Caco-2 (cell line): Measurements from ENCODE around the gene NFKBIE. TPM values are rescaled to one million over a fixed set of nuclear protein-coding genes. Genes with fewer than 3 reads are reported as not detected.

Experiments used
- BruUV-seq: library from RNA; stranded (reverse); fragments of 400-500 nt; replicated peaks from 2 replicates; lab custom pipeline; 2021; lab: Mats Ljungman, UMichigan
- CTCF ChIA-PET: fragments of 300-600 bp; sonication (Branson Sonifier 250); formaldehyde crosslinking; loops from one replicate; lab custom pipeline; 2022; ENCODE audit warnings: antibody characterized with exemption; lab: Charles Lee
- POLR2A ChIA-PET: fragments of 300-600 bp; sonication (Branson Sonifier 250); formaldehyde crosslinking; loops from one replicate; lab custom pipeline; 2022; ENCODE audit warnings: antibody characterized with exemption; lab: Charles Lee
- DNase-seq, 2 experiments: peaks; one replicate each; pipeline versions ENCODE4 v3.0.0 to v3.0.0-alpha.2; 2020 to 2022
- H3K27me3 ChIP-seq: replicated peaks from 2 replicates; pipeline ENCODE4 v1.6.0; 2011; ENCODE audit warnings: low read length; ENCODE audit not compliant: control insufficient read depth, insufficient read depth
- H3K36me3 ChIP-seq: 2 replicates; pipeline ENCODE4 v1.5.1; 2011; ENCODE audit warnings: low read length; ENCODE audit not compliant: control insufficient read depth, insufficient read depth
- H3K4me1 ChIP-seq: fragments of 250-450 bp; sonication (Bioruptor Pico); 2 replicates; pipeline ENCODE4 v1.5.1; 2020; ENCODE audit warnings: mild to moderate bottlenecking
- H3K4me3 ChIP-seq: 2 replicates; pipeline ENCODE4 v1.5.1; 2011; ENCODE audit warnings: low read depth, mild to moderate bottlenecking, control low read depth, low read length
- H3K9me3 ChIP-seq: fragments of 250-450 bp; sonication (Bioruptor Pico); 2 replicates; pipeline ENCODE4 v1.5.1; 2020; ENCODE audit warnings: mild to moderate bottlenecking, moderate library complexity
- H3K27ac Mint-ChIP-seq: one replicate; pipeline ENCODE4 v1.8.0; 2022; ENCODE audit warnings: mixed read lengths; ENCODE audit not compliant: unreplicated experiment
- H3K27me3 Mint-ChIP-seq: one replicate; pipeline ENCODE4 v1.8.0; 2022; ENCODE audit warnings: mixed read lengths; ENCODE audit not compliant: insufficient read depth, unreplicated experiment
- H3K36me3 Mint-ChIP-seq: one replicate; pipeline ENCODE4 v1.8.0; 2022; ENCODE audit warnings: mild to moderate bottlenecking, mixed read lengths; ENCODE audit not compliant: insufficient read depth, unreplicated experiment
- H3K4me1 Mint-ChIP-seq: one replicate; pipeline ENCODE4 v1.8.0; 2022; ENCODE audit warnings: low read depth, mixed read lengths; ENCODE audit not compliant: unreplicated experiment
- H3K4me3 Mint-ChIP-seq: one replicate; pipeline ENCODE4 v1.8.0; 2022; ENCODE audit warnings: mild to moderate bottlenecking, moderate library complexity, mixed read lengths; ENCODE audit not compliant: unreplicated experiment
- H3K9me3 Mint-ChIP-seq: one replicate; pipeline ENCODE4 v1.8.0; 2022; ENCODE audit warnings: mixed read lengths; ENCODE audit not compliant: unreplicated experiment
- CTCF ChIP-seq, 2 experiments: fragments of 200-600 bp in 1 of 2; IDR thresholded peaks; 1 replicate in 1 of 2; 2 replicates in 1 of 2; pipeline versions ENCODE4 v1.5.1 to v1.8.0; 2011 to 2022; ENCODE audit warnings: antibody characterized with exemption in 1 of 2, control low read depth in 1 of 2, inconsistent platforms in 1 of 2, low read depth in 1 of 2, low read length in 1 of 2, mild to moderate bottlenecking in 1 of 2, moderate library complexity in 1 of 2; ENCODE audit not compliant: insufficient read depth in 1 of 2, severe bottlenecking in 1 of 2, unreplicated experiment in 1 of 2
- intact Hi-C: fragments of 100-400 bp; cut with micrococcal nuclease; formaldehyde crosslinking; loops from one replicate; pipeline ENCODE4 v1.10.0; 2022; ENCODE audit not compliant: unreplicated experiment
- total RNA-seq: library from RNA; stranded (reverse); gene quantifications from 2 replicates; pipeline ENCODE4 v1.2.3, GENCODE V29; 2022

The NFKBIE gene
- total RNA-seq, 1 experiment from 2014 or later = 8.4 TPM

DNA sequence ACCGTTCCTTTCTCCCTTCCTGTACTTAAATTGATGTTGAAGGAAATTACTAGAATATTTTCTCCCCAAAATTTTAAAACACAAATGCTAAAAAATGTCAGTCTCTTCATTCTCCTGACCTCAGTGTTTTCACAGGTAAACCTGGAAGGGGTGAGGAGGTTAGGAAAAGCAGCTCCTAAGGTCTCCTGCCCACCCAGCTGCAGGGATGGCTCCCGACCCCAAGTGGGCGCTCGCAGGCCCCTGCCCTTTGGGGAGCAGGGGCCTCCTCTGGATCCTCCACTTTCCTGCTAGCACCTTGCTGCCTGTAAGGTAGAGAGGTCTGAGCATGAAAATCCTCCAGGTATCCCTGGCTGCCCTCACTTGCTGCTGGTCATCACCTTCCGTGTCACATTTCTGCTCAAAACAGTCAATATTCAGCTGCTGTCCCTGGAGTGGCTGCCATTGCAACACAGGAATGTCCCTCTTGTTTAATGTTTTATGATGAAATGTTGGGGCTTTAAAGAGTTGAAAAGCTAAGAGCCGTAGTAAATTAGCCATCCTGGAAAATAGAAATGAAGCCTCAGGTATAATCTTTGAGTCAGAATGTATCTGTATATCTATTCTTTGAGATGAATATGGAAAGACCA, 29.3 kb downstream of the NFKBIE start:
- POLR2A ChIA-PET = interaction anchor here (0.6 kb wide), 1 partner anchor 11 kb away, joined by 3 read pairs; the partner anchor contains the start of gene HSP90AB1
- intact Hi-C loops = no loop called here

GRCh38 chr6:44235269-44235668, 30.1 kb downstream of the NFKBIE start:
- no peak for DNase-seq
- Mint-ChIP-seq H3K4me1 (peaks cover 17% of the 10 kb centered on the region), H3K4me3 (no peak overlapping the region), H3K27ac (no peak overlapping the region), H3K9me3 (no peaks in the 10 kb centered on the region), H3K27me3 (no peaks in the 10 kb centered on the region), H3K36me3 (peaks cover 18% of the 10 kb centered on the region)
- CTCF ChIA-PET = interaction anchor here (1.0 to 3.5 kb wide), 7 partner anchors 11 to 139 kb away, joined by 3 to 25 read pairs (median 6); partner anchors contain the start of gene SLC29A1
- no peaks in the 10 kb centered on the region for H3K9me3 ChIP-seq
- H3K4me3 ChIP-seq = no peak overlapping the region
- TF ChIP-seq CTCF (IDR thresholded peaks at IDR 0.05; ENCODE audit: insufficient read depth in 1 of 2, low read depth in 1 of 2, low read length in 1 of 2, severe bottlenecking in 1 of 2, unreplicated experiment in 1 of 2) = no peak
- intact Hi-C loops = no loop called here
- BruUV-seq = no TSS peak
- H3K4me1 ChIP-seq = peaks cover 19% of the 10 kb centered on the region
- no peaks in the 10 kb centered on the region for H3K27me3 ChIP-seq
- POLR2A ChIA-PET = interaction anchor here (0.6 kb wide), 2 partner anchors 11 kb away, joined by 3 read pairs; partner anchors contain the start of gene HSP90AB1
- H3K36me3 ChIP-seq = no peaks in the 10 kb centered on the region

More for the DNA sequence above, 29.3 kb downstream of the NFKBIE start:
- Mint-ChIP-seq H3K27me3 (no peaks in the 10 kb centered on the region), H3K4me1 (peaks cover 17% of the 10 kb centered on the region), H3K36me3 (peaks cover 17% of the 10 kb centered on the region), H3K9me3 (no peaks in the 10 kb centered on the region), H3K27ac (no peak overlapping the region), H3K4me3 (no peak overlapping the region)
- Histone ChIP-seq H3K9me3 (no peaks in the 10 kb centered on the region), H3K36me3 (no peaks in the 10 kb centered on the region), H3K4me1 (peaks cover 19% of the 10 kb centered on the region), H3K4me3 (no peak overlapping the region), H3K27me3 (no peaks in the 10 kb centered on the region)
- CTCF ChIA-PET = interaction anchor here (0.7 to 3.5 kb wide), 3 partner anchors 12 to 338 kb away, joined by 5 to 25 read pairs (median 8); partner anchors contain the start of gene SLC29A1
- TF ChIP-seq CTCF (IDR thresholded peaks at IDR 0.05; ENCODE audit: insufficient read depth in 1 of 2, low read depth in 1 of 2, low read length in 1 of 2, severe bottlenecking in 1 of 2, unreplicated experiment in 1 of 2) = no peak
- BruUV-seq = no TSS peak
- DNase-seq = no peak

DNA sequence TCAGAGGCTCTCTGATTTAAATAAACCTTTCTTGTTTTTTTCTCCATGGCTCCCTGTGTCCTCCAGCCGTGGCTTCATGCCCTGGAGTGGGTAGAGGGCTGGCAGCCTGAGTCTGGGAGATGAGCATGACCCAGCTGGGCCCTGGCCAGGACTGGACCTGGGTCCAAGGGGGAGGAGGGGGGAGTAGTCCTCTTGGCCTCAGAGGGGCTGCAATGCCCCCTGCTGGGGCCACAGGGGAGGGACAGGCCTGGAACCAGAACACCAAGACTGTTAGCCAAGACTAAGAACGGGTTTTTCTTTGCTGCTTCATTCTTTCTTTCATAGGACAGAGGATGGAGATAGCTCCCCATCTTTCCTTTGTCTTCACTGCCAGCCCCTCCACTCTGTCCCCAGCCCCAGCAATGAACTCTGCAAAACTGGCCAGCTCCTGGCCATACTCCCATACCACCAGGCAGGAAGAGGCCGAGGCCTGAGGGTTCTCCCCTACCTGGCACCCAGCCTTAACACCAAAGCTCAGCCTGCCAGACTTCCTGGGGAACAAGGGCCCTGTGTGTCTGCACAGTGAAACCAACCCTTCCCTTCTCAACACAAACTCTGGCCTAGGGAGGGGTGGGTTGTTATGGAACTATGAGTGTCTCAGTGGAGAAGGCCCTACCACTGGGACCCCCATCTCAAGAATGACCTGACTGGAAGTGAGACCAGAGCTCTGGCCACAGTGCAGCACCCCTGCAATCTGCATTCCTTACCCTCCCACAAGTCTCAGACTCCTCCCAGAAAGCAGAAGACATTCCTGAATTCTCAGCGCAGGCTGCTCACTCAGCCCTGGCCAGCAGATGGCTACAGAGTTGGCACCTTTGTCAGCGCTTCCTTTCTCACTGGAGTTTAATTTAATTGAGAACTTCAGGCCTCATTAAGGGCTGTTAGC, 31.0 kb downstream of the NFKBIE start:
- TF ChIP-seq CTCF (IDR thresholded peaks at IDR 0.05; ENCODE audit: insufficient read depth in 1 of 2, low read depth in 1 of 2, low read length in 1 of 2, severe bottlenecking in 1 of 2, unreplicated experiment in 1 of 2) = peak; percentile 71 to 84
- peaks cover 18% of the 10 kb centered on the region for H3K36me3 Mint-ChIP-seq
- peak overlapping the region; percentile 23 for H3K27ac Mint-ChIP-seq
- H3K4me3 Mint-ChIP-seq = no peak overlapping the region
- H3K27me3 Mint-ChIP-seq = no peaks in the 10 kb centered on the region
- H3K4me3 ChIP-seq = no peak overlapping the region
- no peaks in the 10 kb centered on the region for H3K9me3 Mint-ChIP-seq
- BruUV-seq = no TSS peak
- peaks cover 17% of the 10 kb centered on the region for H3K4me1 Mint-ChIP-seq
- H3K36me3 ChIP-seq = no peaks in the 10 kb centered on the region
- intact Hi-C loops = loop anchor here (1.0 kb wide), 2 partner anchors 13 to 139 kb away; no protein-coding TSS in a partner anchor
- H3K9me3 ChIP-seq = no peaks in the 10 kb centered on the region
- ChIA-PET CTCF (interaction anchor here (0.5 to 3.5 kb wide), 9 partner anchors 8 to 138 kb away, joined by 3 to 25 read pairs (median 6); partner anchors contain the start of gene SLC29A1), POLR2A (interaction anchor here (0.6 kb wide), 1 partner anchor 10 kb away, joined by 3 read pairs; no protein-coding TSS in a partner anchor)
- H3K27me3 ChIP-seq = no peaks in the 10 kb centered on the region
- peaks cover 19% of the 10 kb centered on the region for H3K4me1 ChIP-seq
- DNase-seq = peak; percentile 60 to 67
